GM06990 (cell line): Measurements from ENCODE around the gene CLN5.
A peak's percentile ranks its signal among the peaks of the same experiment; 100 is the strongest.

ENCODE experiments used
- DNase-seq: peaks from one replicate; pipeline ENCODE4 v3.0.0-alpha.2; 2011; ENCODE audit not compliant: insufficient read length; ENCODE audit errors: extremely low read depth
- H3K27me3 ChIP-seq: replicated peaks from 2 replicates; pipeline ENCODE4 v1.6.0; 2011; ENCODE audit warnings: low read length; ENCODE audit not compliant: control insufficient read depth, insufficient read depth
- H3K36me3 ChIP-seq: 2 replicates; pipeline ENCODE4 v1.5.1; 2011; ENCODE audit warnings: low read length; ENCODE audit not compliant: control insufficient read depth, insufficient read depth
- H3K4me3 ChIP-seq: replicated peaks from 2 replicates; pipeline ENCODE4 v1.5.1; 2011; ENCODE audit warnings: low read depth, mild to moderate bottlenecking, control low read depth, low read length
- TF ChIP-seq, protein P1 (sequence below): IDR thresholded peaks from 2 replicates; pipeline ENCODE4 v1.5.1; 2011; ENCODE audit warnings: low read length, control low read depth, mild to moderate bottlenecking, inconsistent platforms; ENCODE audit not compliant: insufficient read depth, poor library complexity, severe bottlenecking

CLN5 gene

DNA sequence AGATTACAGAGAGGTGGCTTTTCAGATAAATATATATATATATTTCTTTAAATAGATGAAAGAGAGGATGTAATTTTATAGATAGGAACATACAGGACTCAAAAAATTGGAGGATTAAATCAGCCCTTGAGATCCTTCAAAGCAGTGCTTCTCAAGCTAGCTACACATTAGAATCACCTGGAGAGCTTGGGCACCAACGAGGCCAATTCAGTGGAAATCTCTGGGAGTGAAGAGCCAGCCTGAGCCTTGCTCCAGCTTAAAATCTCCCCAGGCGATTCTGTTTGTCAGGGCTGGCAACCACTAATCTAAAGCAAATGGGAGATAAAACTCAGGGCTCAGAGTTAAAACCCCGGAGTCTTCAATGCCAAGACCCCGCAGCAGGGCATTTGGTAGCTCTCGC, 15.0 kb upstream of the CLN5 start:
- H3K36me3 ChIP-seq: no peaks in the 10 kb centered on the region
- H3K4me3 ChIP-seq: no peak overlapping the region
- no peaks in the 10 kb centered on the region; the same call in 1 of the 2 replicates for H3K27me3 ChIP-seq
- TF ChIP-seq, protein P1, sequence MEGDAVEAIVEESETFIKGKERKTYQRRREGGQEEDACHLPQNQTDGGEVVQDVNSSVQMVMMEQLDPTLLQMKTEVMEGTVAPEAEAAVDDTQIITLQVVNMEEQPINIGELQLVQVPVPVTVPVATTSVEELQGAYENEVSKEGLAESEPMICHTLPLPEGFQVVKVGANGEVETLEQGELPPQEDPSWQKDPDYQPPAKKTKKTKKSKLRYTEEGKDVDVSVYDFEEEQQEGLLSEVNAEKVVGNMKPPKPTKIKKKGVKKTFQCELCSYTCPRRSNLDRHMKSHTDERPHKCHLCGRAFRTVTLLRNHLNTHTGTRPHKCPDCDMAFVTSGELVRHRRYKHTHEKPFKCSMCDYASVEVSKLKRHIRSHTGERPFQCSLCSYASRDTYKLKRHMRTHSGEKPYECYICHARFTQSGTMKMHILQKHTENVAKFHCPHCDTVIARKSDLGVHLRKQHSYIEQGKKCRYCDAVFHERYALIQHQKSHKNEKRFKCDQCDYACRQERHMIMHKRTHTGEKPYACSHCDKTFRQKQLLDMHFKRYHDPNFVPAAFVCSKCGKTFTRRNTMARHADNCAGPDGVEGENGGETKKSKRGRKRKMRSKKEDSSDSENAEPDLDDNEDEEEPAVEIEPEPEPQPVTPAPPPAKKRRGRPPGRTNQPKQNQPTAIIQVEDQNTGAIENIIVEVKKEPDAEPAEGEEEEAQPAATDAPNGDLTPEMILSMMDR: no peak
- DNase-seq: no peak

DNA sequence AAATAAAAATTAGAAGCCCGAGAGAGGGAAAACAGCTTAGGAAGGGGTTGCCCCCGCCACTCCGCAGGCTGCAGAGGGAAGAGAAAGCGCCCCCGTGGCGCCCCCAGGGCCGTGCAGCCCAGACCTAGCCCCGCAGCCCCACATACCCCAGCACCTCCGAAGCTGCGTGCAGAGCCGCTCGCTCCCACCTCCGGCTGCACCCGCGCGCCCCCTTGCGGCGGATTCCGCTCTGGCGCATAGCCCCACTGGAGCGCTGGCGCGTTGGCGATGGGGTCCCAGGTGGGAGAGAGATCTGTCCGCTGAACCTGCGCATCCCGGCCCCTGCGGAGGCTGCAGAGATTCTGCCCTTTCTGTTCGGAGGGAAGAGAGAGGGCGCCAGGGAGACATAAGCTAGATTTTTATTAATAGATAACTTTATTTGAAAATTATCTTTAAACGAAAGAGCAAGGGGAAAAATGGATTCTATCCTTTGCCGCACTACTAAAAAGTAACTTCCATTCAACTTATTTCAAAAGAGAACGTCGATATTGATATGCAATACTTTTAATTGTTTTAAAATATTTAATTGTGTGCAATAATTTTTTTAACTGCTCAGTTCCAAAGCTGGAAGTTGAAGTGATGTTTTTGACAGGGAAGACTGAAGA, 11.7 kb upstream of the CLN5 start:
- TF ChIP-seq, protein P1: peak; percentile 99
- no peak overlapping the region; the same call in 1 of the 2 replicates for H3K4me3 ChIP-seq
- DNase-seq: peak; percentile 80
- H3K36me3 ChIP-seq: no peaks in the 10 kb centered on the region
- H3K27me3 ChIP-seq: no peaks in the 10 kb centered on the region; the same call in 1 of the 2 replicates

DNA sequence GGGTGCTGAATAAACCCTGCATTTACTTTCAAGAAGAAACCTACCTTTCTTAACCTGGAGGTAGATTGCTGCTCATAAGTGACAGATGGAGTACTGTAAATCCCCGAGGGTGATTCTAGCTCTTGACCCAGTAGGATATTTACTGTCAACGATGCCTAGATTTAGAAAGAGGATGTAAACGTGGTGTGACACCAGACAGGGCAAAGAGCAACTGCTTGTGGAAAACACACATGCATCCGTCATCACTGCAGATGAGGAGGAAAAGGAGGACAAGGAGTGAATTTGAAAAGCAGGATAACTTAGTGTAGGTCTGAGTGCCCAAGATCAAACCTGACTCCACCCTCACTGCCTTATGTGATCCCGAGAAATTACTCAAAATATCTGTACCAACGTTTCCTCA, 9.8 kb upstream of the CLN5 start:
- Histone ChIP-seq H3K27me3 (no peaks in the 10 kb centered on the region; the same call in 1 of the 2 replicates), H3K4me3 (no peak overlapping the region), H3K36me3 (no peaks in the 10 kb centered on the region)
- no peak for DNase-seq
- TF ChIP-seq, protein P1: no peak

DNA sequence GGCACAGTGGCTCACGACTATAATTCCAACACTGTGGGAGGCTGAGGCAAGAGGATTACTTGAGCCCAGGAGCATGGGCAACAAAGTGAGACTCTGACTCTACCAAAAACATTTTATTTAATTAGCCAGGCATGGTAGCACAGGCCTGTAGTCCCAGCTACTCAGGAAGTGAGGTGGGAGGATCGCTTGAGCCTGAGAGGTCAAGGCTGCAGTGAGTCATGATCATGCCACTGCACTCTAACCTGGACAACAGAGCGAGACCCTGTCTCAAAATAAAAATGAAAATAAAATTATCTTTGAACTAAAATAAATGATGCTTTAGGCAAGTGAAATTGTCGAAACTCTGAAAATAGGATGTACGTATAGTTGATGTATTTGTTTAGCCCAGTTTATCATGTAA, 8.2 kb upstream of the CLN5 start:
- no peak overlapping the region for H3K4me3 ChIP-seq
- DNase-seq: no peak
- H3K27me3 ChIP-seq: no peaks in the 10 kb centered on the region; the same call in 1 of the 2 replicates
- TF ChIP-seq, protein P1: no peak
- no peaks in the 10 kb centered on the region for H3K36me3 ChIP-seq

DNA sequence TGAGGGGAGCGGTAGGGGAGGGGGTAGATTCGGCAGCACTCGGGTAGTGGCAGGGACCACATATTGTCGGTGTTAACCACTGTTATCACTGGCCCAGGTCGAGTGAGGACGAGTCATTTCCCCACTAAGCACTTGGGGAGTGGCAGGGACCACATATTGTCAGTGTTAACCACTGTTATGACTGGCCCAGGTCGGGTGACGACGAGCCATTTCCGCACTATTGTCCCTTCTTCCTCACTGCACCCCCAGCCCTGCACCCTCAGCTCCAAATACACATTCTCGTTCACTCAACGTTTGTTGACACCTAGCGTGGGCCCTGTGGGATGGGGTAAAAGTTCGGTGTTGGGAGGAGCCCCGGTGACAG, 467 bp upstream of the CLN5 start:
- Histone ChIP-seq H3K4me3 (peak overlapping the region; percentile 96), H3K27me3 (no peaks in the 10 kb centered on the region), H3K36me3 (no peaks in the 10 kb centered on the region; the same call in 1 of the 2 replicates)
- no peak for DNase-seq
- TF ChIP-seq, protein P1: no peak
